Parathyroid adenoma (tissue), 2 donors: ENCODE results near the gene USP2.
A peak's percentile ranks its signal among the peaks of the same experiment; 100 is the strongest.

Experiments used
- H2AFZ ChIP-seq: fragments of 300-600 bp; sonication (generic); one replicate; pipeline ENCODE4 v1.7.0; 2017; ENCODE audit warnings: antibody characterized with exemption, mild to moderate bottlenecking
- H3K27ac ChIP-seq: fragments of 300-600 bp; sonication (generic); one replicate; pipeline ENCODE4 v1.7.0; 2017
- H3K27me3 ChIP-seq: fragments of 300-600 bp; sonication (generic); one replicate; pipeline ENCODE4 v1.7.0; 2017; ENCODE audit warnings: low read length; ENCODE audit not compliant: control insufficient read depth, insufficient read depth
- H3K36me3 ChIP-seq: fragments of 300-600 bp; sonication (generic); one replicate; pipeline ENCODE4 v1.7.0; 2017; ENCODE audit warnings: low read length; ENCODE audit not compliant: control insufficient read depth, insufficient read depth
- H3K4me1 ChIP-seq: fragments of 300-600 bp; sonication (generic); one replicate; pipeline ENCODE4 v1.7.0; 2017; ENCODE audit warnings: control low read depth
- H3K4me2 ChIP-seq: fragments of 300-600 bp; sonication (generic); one replicate; pipeline ENCODE4 v1.7.0; 2017; ENCODE audit warnings: low read length
- H3K4me3 ChIP-seq: fragments of 300-600 bp; sonication (generic); one replicate; pipeline ENCODE4 v1.7.0; 2017; ENCODE audit warnings: low read depth, low read length
- H3K79me2 ChIP-seq: fragments of 300-600 bp; sonication (generic); one replicate; pipeline ENCODE4 v1.7.0; 2017; ENCODE audit warnings: control low read depth
- H3K9ac ChIP-seq: fragments of 300-600 bp; sonication (generic); one replicate; pipeline ENCODE4 v1.7.0; 2017; ENCODE audit warnings: mild to moderate bottlenecking
- H3K9me3 ChIP-seq: fragments of 300-600 bp; sonication (generic); one replicate; pipeline ENCODE4 v1.7.0; 2017; ENCODE audit warnings: low read length; ENCODE audit not compliant: control insufficient read depth
- TF ChIP-seq, protein P1 (sequence below): fragments of 300-600 bp; sonication (generic); IDR thresholded peaks from one replicate; pipeline ENCODE4 v1.7.0; 2017; ENCODE audit warnings: antibody characterized with exemption, mild to moderate bottlenecking
- donor health status: primary hyperparathyroidism.

The USP2 gene

DNA sequence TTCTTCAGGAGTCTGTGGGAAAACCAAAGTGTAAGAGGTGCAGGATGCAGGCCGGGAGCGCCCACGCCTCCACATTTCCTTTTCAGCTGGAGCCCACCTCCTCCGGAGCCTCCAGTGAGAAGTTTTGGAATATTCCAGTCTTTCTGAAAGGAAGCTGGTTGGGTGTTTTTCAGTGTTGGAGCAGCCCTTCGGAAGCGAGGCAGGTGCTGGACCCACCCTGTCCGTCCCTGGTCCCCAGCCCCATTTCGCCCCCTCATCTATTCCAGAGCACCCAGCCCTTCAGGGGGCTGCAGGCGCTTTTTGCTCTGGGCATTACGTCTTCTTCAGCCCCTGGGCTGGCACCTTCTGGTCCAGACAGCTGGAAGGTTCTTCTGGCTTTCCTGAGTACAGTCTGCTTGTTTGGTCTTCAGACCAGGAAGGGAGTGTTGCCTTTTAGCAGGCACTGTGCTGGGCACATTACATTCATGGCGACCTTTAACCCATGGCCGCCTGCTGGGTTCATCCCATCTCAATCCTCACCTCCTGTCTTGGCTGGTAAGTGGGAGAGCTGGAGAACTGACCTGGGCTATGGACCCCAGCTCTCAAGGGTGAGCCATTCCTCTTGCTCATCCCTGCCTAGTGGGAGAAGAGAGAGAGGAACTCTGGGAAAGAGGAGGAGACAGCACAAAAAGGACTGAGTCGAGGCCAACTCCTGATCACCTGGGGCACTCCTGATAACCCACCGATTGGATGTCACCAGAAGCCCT is 42.2 kb upstream of the USP2 start:
- Histone ChIP-seq H2AFZ (no peak overlapping the region), H3K4me2 (no peak overlapping the region), H3K27me3 (no peaks in the 10 kb centered on the region), H3K9me3 (no peaks in the 10 kb centered on the region), H3K4me1 (peaks cover 8% of the 10 kb centered on the region), H3K79me2 (no peaks in the 10 kb centered on the region), H3K4me3 (no peak overlapping the region), H3K27ac (no peak overlapping the region), H3K9ac (no peak overlapping the region), H3K36me3 (no peaks in the 10 kb centered on the region)
- TF ChIP-seq, protein P1, sequence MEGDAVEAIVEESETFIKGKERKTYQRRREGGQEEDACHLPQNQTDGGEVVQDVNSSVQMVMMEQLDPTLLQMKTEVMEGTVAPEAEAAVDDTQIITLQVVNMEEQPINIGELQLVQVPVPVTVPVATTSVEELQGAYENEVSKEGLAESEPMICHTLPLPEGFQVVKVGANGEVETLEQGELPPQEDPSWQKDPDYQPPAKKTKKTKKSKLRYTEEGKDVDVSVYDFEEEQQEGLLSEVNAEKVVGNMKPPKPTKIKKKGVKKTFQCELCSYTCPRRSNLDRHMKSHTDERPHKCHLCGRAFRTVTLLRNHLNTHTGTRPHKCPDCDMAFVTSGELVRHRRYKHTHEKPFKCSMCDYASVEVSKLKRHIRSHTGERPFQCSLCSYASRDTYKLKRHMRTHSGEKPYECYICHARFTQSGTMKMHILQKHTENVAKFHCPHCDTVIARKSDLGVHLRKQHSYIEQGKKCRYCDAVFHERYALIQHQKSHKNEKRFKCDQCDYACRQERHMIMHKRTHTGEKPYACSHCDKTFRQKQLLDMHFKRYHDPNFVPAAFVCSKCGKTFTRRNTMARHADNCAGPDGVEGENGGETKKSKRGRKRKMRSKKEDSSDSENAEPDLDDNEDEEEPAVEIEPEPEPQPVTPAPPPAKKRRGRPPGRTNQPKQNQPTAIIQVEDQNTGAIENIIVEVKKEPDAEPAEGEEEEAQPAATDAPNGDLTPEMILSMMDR: no peak

GRCh38 chr11:119422809-119423508 is 41.5 kb upstream of the USP2 start, which contains the start of gene THY1:
Gene THY1 (minus strand): TSS chr11:119423172. CDS start chr11:119420905, 2,267 bp downstream.
- Histone ChIP-seq H3K27ac (no peak within 1 kb of the TSS), H3K27me3 (no peaks in the 10 kb centered on the region), H3K36me3 (no peaks in the 10 kb centered on the region), H3K4me1 (peaks cover 8% of the 10 kb centered on the region), H3K79me2 (no peaks in the 10 kb centered on the region), H3K9me3 (no peaks in the 10 kb centered on the region), H2AFZ (no peak within 1 kb of the TSS), H3K4me3 (peak within 1 kb of the TSS; percentile 27), H3K9ac (no peak within 1 kb of the TSS), H3K4me2 (peak within 1 kb of the TSS; percentile 51)
- TF ChIP-seq, protein P1: no peak

DNA sequence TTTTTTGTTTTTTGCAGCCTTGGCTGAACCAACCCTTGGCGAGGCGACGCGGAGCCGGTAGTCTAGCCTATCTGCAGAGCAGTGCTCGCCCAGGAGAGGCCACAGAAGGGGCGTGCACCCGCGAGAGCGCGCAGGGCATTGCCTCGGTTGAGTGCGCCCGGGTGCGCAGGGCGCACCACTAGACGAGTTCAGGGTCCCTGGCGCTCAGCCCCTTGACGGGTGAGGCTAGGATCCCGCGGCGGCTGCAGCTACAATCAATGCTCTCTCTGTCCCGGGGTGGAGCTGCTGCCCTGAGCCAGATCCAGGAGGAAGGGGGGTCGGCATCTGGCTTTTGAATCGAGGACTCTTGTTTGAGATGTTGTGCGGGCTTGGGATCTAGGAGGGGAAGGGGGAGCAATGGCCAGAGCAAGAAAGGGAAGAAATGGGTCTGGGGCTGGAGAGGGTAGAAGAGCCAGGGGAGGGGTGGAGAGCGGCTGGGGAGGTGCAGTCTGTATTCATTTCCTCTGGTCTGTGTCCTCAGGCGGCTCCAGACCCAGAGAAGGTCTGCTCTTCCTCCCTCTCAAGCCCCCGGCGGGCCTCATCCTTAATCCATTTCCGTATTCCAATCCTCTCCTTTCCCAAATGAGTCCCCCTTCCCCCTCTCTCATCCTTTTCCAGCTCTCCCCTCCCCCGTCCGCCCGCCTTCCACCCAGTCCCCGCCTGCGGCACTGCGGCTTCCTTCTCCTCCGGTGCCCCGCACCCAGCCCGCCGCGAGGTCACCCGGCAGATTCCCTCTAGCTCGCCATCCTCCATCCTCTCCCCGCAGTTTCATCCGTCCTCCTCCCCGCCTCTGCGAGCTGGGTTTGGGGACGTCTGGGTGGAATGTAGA is 40.7 kb upstream of the USP2 start:
- TF ChIP-seq, protein P1: no peak
- no peak overlapping the region for H3K27ac ChIP-seq
- no peaks in the 10 kb centered on the region for H3K36me3 ChIP-seq
- peaks cover 8% of the 10 kb centered on the region for H3K4me1 ChIP-seq
- no peaks in the 10 kb centered on the region for H3K79me2 ChIP-seq
- H3K9me3 ChIP-seq: no peaks in the 10 kb centered on the region
- no peaks in the 10 kb centered on the region for H3K27me3 ChIP-seq
- H3K4me2 ChIP-seq: peak overlapping the region; percentile 51
- no peak overlapping the region for H3K9ac ChIP-seq
- peak overlapping the region; percentile 27 for H3K4me3 ChIP-seq
- H2AFZ ChIP-seq: no peak overlapping the region

DNA sequence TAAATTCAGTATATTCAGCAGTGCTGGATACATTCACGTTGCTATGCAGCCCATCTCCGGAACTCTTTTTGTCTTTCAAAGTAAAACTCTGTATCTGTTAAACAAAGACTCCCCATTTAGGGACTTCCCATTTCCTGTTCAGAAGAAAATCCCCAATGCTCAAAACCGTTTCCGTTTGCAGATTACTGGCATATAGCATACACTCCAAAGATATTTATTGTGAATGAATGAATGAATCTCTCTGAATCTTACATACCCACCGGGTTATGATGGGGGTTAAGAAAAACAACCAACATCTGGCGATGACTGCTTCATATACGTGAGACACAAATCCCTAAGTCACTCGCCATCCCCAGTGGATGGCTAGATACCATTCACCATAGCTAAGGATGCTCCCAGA is 39.9 kb upstream of the USP2 start:
- TF ChIP-seq, protein P1: no peak
- H3K36me3 ChIP-seq: no peaks in the 10 kb centered on the region
- H3K4me1 ChIP-seq: peaks cover 8% of the 10 kb centered on the region
- H3K4me3 ChIP-seq: no peak overlapping the region
- no peaks in the 10 kb centered on the region for H3K27me3 ChIP-seq
- no peaks in the 10 kb centered on the region for H3K79me2 ChIP-seq
- H2AFZ ChIP-seq: no peak overlapping the region
- no peak overlapping the region for H3K9ac ChIP-seq
- H3K9me3 ChIP-seq: no peaks in the 10 kb centered on the region
- no peak overlapping the region for H3K27ac ChIP-seq
- peak overlapping the region; percentile 51 for H3K4me2 ChIP-seq
